HEK293 (cell line): ENCODE results near the gene IPCEF1.

Experiments used
- CTCF ChIA-PET: fragments of 350-600 bp; formaldehyde crosslinking; extraction: SDS; loops from one replicate; lab custom pipeline; 2021; ENCODE audit warnings: antibody characterized with exemption; lab: Yijun Ruan, JAX
- POLR2A ChIA-PET: fragments of 300-600 bp; formaldehyde crosslinking; extraction: SDS; loops from one replicate; lab custom pipeline; 2020; ENCODE audit warnings: antibody characterized with exemption, inconsistent platforms; lab: Yijun Ruan, JAX
- H3K27ac ChIP-seq: fragments of 200-500 bp; sonication (Bioruptor generic); 2 replicates; pipeline ENCODE4 v1.5.1; 2014; ENCODE audit warnings: low read depth, low read length, control low read depth, inconsistent platforms; ENCODE audit errors: extremely low read depth
- H3K36me3 ChIP-seq, 2 experiments: fragments of 200-500 bp in 1 of 2; sonication (Bioruptor generic) in 1 of 2; 1 replicate in 1 of 2; 2 replicates in 1 of 2; pipeline ENCODE4 v1.5.1; 2014 to 2017; ENCODE audit warnings: inconsistent platforms in 2 of 2, low read length in 2 of 2; ENCODE audit not compliant: control insufficient read depth in 2 of 2, insufficient read depth in 1 of 2
- H3K4me1 ChIP-seq: fragments of 200-500 bp; sonication (Bioruptor generic); 2 replicates; pipeline ENCODE4 v1.5.1; 2014; ENCODE audit warnings: mild to moderate bottlenecking, low read length, inconsistent platforms; ENCODE audit not compliant: control insufficient read depth, insufficient read depth
- H3K4me3 ChIP-seq: 2 replicates; pipeline ENCODE4 v1.5.1; 2011; ENCODE audit warnings: low read depth, mild to moderate bottlenecking, control low read depth, low read length, moderate library complexity
- H3K9me3 ChIP-seq: fragments of 200-500 bp; sonication (Bioruptor generic); 2 replicates; pipeline ENCODE4 v1.5.1; 2014; ENCODE audit warnings: low read depth, low read length, inconsistent platforms; ENCODE audit not compliant: control insufficient read depth, insufficient read depth
- FEZF1 ChIP-seq: fragments of 450-650 bp; formaldehyde crosslinking; IDR thresholded peaks from 2 replicates; pipeline ENCODE4 v1.5.1; 2016; ENCODE audit warnings: missing biosample characterization, missing genetic modification characterization
- MEIS1 ChIP-seq: sonication (generic); formaldehyde crosslinking; IDR thresholded peaks from 2 replicates; pipeline ENCODE4 v1.8.1; 2022; ENCODE audit warnings: missing genetic modification reagents, mild to moderate bottlenecking, borderline replicate concordance
- PRDM1 ChIP-seq: fragments of 450-650 bp; formaldehyde crosslinking; IDR thresholded peaks from 2 replicates; pipeline ENCODE4; 2016; ENCODE audit warnings: missing biosample characterization, missing genetic modification characterization
- ZFP37 ChIP-seq: fragments of 450-650 bp; formaldehyde crosslinking; IDR thresholded peaks from 2 replicates; pipeline ENCODE4 v1.5.1; 2016; ENCODE audit warnings: missing biosample characterization, missing genetic modification characterization
- ZNF132 ChIP-seq: fragments of 450-650 bp; formaldehyde crosslinking; IDR thresholded peaks from 2 replicates; pipeline ENCODE4 v1.5.1; 2017; ENCODE audit warnings: missing biosample characterization, missing genetic modification characterization, borderline replicate concordance
- ZNF202 ChIP-seq: fragments of 450-650 bp; formaldehyde crosslinking; IDR thresholded peaks from 2 replicates; pipeline ENCODE4 v1.5.1; 2016; ENCODE audit warnings: missing biosample characterization, missing genetic modification characterization, borderline replicate concordance
- ZNF23 ChIP-seq: fragments of 450-650 bp; formaldehyde crosslinking; IDR thresholded peaks from 2 replicates; pipeline ENCODE4 v1.5.1; 2016; ENCODE audit warnings: missing biosample characterization, missing genetic modification characterization, borderline replicate concordance
- ZNF335 ChIP-seq: fragments of 450-650 bp; formaldehyde crosslinking; conservative IDR thresholded peaks from 2 replicates; pipeline ENCODE4 v1.5.1; 2016; ENCODE audit warnings: missing biosample characterization, missing genetic modification characterization
- ZNF530 ChIP-seq: fragments of 450-650 bp; formaldehyde crosslinking; IDR thresholded peaks from 2 replicates; pipeline ENCODE4 v1.5.1; 2016; ENCODE audit warnings: low read depth, missing biosample characterization, missing genetic modification characterization
- ZNF549 ChIP-seq: fragments of 450-650 bp; IDR thresholded peaks from 2 replicates; pipeline ENCODE4 v1.5.1; 2018; ENCODE audit warnings: missing biosample characterization, missing genetic modification characterization, mild to moderate bottlenecking, inconsistent platforms, moderate library complexity
- ZNF561 ChIP-seq: fragments of 450-650 bp; IDR thresholded peaks from 2 replicates; pipeline ENCODE4 v1.5.1; 2018; ENCODE audit warnings: missing biosample characterization, missing genetic modification characterization, borderline replicate concordance
- ZNF623 ChIP-seq: fragments of 450-650 bp; formaldehyde crosslinking; IDR thresholded peaks from 2 replicates; pipeline ENCODE4 v1.5.1; 2016; ENCODE audit warnings: missing biosample characterization, missing genetic modification characterization
- TF ChIP-seq, protein P1 (sequence below): fragments of 450-650 bp; formaldehyde crosslinking; IDR thresholded peaks from 2 replicates; pipeline ENCODE4 v1.5.1; 2017; ENCODE audit warnings: missing biosample characterization, missing genetic modification characterization
- TF ChIP-seq, protein P2 (sequence below): fragments of 450-650 bp; formaldehyde crosslinking; IDR thresholded peaks from 2 replicates; pipeline ENCODE4 v1.5.1; 2016; ENCODE audit warnings: missing biosample characterization, missing genetic modification characterization, low read depth
- TF ChIP-seq, protein P3 (sequence below): fragments of 450-650 bp; formaldehyde crosslinking; IDR thresholded peaks from 2 replicates; pipeline ENCODE4 v1.5.1; 2016; ENCODE audit warnings: missing biosample characterization, missing genetic modification characterization
- TF ChIP-seq, protein P4 (sequence below): fragments of 450-650 bp; formaldehyde crosslinking; IDR thresholded peaks from 2 replicates; pipeline ENCODE4 v1.5.1; 2016; ENCODE audit warnings: missing biosample characterization, missing genetic modification characterization, borderline replicate concordance
- TF ChIP-seq, protein P5 (sequence below): fragments of 450-650 bp; formaldehyde crosslinking; IDR thresholded peaks from 2 replicates; pipeline ENCODE4 v1.5.1; 2017; ENCODE audit warnings: missing biosample characterization, missing genetic modification characterization
- TF ChIP-seq, protein P6 (sequence below): fragments of 450-650 bp; formaldehyde crosslinking; IDR thresholded peaks from 2 replicates; pipeline ENCODE4 v1.5.1; 2017; ENCODE audit warnings: missing biosample characterization, missing genetic modification characterization
- TF ChIP-seq, protein P7 (sequence below): fragments of 450-650 bp; formaldehyde crosslinking; IDR thresholded peaks from 2 replicates; pipeline ENCODE4 v1.5.1; 2016; ENCODE audit warnings: missing biosample characterization, missing genetic modification characterization
- TF ChIP-seq, protein P8 (sequence below): fragments of 450-650 bp; formaldehyde crosslinking; IDR thresholded peaks from 2 replicates; pipeline ENCODE4 v1.5.1; 2017; ENCODE audit warnings: missing biosample characterization, missing genetic modification characterization

The IPCEF1 gene

DNA sequence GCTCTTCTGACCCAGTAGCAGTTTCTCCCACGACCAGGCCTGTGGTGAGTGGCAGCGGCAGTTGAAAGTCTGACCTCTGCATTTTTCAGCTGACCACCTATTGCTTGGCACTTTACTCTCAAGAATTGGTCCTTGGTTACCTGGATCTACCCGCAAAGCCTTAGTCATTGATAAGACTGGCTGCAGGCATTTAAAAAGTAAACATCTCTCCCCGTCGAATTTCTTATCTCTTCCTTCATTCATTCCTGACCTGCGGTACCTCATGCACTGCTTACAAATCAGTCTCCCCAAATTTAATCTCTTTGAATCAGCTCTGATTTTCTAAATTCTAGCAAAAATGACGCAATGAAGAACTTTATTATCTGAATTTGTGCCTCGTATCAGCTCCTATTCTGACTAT is 26.1 kb upstream of the IPCEF1 start:
- no peak for TF ChIP-seq FEZF1 (tag by site-specific recombination)
- no peak for TF ChIP-seq ZNF335
- TF ChIP-seq, protein P1, sequence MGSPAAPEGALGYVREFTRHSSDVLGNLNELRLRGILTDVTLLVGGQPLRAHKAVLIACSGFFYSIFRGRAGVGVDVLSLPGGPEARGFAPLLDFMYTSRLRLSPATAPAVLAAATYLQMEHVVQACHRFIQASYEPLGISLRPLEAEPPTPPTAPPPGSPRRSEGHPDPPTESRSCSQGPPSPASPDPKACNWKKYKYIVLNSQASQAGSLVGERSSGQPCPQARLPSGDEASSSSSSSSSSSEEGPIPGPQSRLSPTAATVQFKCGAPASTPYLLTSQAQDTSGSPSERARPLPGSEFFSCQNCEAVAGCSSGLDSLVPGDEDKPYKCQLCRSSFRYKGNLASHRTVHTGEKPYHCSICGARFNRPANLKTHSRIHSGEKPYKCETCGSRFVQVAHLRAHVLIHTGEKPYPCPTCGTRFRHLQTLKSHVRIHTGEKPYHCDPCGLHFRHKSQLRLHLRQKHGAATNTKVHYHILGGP (tag by site-specific recombination): no peak

DNA sequence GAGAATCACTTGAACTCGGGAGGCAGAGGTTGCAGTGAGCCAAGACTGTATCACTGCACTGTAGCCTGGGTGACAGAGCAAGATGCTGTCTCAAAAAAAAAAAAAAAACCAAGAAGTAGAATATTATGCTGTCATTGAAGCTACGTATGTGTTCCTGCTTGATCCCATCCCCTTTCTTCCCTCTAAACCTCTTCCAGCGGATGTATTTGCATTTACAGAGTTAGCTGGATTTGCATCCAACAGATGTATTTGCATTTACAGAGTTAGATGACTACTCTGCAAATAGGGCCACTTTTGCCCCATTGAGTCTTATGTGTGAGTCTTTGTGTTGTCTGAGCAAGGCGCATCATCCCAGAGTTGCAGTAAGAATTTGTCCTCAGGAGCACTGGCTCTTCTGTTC is 24.9 kb upstream of the IPCEF1 start:
- TF ChIP-seq, protein P2, sequence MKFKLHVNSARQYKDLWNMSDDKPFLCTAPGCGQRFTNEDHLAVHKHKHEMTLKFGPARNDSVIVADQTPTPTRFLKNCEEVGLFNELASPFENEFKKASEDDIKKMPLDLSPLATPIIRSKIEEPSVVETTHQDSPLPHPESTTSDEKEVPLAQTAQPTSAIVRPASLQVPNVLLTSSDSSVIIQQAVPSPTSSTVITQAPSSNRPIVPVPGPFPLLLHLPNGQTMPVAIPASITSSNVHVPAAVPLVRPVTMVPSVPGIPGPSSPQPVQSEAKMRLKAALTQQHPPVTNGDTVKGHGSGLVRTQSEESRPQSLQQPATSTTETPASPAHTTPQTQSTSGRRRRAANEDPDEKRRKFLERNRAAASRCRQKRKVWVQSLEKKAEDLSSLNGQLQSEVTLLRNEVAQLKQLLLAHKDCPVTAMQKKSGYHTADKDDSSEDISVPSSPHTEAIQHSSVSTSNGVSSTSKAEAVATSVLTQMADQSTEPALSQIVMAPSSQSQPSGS: no peak
- TF ChIP-seq, protein P3, sequence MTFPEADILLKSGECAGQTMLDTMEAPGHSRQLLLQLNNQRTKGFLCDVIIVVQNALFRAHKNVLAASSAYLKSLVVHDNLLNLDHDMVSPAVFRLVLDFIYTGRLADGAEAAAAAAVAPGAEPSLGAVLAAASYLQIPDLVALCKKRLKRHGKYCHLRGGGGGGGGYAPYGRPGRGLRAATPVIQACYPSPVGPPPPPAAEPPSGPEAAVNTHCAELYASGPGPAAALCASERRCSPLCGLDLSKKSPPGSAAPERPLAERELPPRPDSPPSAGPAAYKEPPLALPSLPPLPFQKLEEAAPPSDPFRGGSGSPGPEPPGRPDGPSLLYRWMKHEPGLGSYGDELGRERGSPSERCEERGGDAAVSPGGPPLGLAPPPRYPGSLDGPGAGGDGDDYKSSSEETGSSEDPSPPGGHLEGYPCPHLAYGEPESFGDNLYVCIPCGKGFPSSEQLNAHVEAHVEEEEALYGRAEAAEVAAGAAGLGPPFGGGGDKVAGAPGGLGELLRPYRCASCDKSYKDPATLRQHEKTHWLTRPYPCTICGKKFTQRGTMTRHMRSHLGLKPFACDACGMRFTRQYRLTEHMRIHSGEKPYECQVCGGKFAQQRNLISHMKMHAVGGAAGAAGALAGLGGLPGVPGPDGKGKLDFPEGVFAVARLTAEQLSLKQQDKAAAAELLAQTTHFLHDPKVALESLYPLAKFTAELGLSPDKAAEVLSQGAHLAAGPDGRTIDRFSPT (tag by site-specific recombination): no peak
- TF ChIP-seq ZNF623 (tag by site-specific recombination) (no peak), ZNF549 (tag by site-specific recombination) (no peak), ZNF530 (no peak), ZNF23 (no peak), ZNF561 (tag by site-specific recombination) (no peak), ZNF132 (tag by site-specific recombination) (no peak), ZFP37 (tag by site-specific recombination) (no peak), ZNF202 (tag by site-specific recombination) (no peak), MEIS1 (CRISPR knock-in tag) (no peak), PRDM1 (no peak)
- TF ChIP-seq, protein P4, sequence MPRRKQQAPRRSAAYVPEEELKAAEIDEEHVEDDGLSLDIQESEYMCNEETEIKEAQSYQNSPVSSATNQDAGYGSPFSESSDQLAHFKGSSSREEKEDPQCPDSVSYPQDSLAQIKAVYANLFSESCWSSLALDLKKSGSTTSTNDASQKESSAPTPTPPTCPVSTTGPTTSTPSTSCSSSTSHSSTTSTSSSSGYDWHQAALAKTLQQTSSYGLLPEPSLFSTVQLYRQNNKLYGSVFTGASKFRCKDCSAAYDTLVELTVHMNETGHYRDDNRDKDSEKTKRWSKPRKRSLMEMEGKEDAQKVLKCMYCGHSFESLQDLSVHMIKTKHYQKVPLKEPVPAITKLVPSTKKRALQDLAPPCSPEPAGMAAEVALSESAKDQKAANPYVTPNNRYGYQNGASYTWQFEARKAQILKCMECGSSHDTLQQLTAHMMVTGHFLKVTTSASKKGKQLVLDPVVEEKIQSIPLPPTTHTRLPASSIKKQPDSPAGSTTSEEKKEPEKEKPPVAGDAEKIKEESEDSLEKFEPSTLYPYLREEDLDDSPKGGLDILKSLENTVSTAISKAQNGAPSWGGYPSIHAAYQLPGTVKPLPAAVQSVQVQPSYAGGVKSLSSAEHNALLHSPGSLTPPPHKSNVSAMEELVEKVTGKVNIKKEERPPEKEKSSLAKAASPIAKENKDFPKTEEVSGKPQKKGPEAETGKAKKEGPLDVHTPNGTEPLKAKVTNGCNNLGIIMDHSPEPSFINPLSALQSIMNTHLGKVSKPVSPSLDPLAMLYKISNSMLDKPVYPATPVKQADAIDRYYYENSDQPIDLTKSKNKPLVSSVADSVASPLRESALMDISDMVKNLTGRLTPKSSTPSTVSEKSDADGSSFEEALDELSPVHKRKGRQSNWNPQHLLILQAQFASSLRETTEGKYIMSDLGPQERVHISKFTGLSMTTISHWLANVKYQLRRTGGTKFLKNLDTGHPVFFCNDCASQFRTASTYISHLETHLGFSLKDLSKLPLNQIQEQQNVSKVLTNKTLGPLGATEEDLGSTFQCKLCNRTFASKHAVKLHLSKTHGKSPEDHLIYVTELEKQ (tag by site-specific recombination): no peak
- TF ChIP-seq, protein P5, sequence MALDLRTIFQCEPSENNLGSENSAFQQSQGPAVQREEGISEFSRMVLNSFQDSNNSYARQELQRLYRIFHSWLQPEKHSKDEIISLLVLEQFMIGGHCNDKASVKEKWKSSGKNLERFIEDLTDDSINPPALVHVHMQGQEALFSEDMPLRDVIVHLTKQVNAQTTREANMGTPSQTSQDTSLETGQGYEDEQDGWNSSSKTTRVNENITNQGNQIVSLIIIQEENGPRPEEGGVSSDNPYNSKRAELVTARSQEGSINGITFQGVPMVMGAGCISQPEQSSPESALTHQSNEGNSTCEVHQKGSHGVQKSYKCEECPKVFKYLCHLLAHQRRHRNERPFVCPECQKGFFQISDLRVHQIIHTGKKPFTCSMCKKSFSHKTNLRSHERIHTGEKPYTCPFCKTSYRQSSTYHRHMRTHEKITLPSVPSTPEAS (tag by site-specific recombination): no peak
- TF ChIP-seq, protein P6, sequence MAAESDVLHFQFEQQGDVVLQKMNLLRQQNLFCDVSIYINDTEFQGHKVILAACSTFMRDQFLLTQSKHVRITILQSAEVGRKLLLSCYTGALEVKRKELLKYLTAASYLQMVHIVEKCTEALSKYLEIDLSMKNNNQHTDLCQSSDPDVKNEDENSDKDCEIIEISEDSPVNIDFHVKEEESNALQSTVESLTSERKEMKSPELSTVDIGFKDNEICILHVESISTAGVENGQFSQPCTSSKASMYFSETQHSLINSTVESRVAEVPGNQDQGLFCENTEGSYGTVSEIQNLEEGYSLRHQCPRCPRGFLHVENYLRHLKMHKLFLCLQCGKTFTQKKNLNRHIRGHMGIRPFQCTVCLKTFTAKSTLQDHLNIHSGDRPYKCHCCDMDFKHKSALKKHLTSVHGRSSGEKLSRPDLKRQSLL (tag by site-specific recombination): no peak
- TF ChIP-seq, protein P7, sequence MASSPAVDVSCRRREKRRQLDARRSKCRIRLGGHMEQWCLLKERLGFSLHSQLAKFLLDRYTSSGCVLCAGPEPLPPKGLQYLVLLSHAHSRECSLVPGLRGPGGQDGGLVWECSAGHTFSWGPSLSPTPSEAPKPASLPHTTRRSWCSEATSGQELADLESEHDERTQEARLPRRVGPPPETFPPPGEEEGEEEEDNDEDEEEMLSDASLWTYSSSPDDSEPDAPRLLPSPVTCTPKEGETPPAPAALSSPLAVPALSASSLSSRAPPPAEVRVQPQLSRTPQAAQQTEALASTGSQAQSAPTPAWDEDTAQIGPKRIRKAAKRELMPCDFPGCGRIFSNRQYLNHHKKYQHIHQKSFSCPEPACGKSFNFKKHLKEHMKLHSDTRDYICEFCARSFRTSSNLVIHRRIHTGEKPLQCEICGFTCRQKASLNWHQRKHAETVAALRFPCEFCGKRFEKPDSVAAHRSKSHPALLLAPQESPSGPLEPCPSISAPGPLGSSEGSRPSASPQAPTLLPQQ (tag by site-specific recombination): no peak
- TF ChIP-seq, protein P8, sequence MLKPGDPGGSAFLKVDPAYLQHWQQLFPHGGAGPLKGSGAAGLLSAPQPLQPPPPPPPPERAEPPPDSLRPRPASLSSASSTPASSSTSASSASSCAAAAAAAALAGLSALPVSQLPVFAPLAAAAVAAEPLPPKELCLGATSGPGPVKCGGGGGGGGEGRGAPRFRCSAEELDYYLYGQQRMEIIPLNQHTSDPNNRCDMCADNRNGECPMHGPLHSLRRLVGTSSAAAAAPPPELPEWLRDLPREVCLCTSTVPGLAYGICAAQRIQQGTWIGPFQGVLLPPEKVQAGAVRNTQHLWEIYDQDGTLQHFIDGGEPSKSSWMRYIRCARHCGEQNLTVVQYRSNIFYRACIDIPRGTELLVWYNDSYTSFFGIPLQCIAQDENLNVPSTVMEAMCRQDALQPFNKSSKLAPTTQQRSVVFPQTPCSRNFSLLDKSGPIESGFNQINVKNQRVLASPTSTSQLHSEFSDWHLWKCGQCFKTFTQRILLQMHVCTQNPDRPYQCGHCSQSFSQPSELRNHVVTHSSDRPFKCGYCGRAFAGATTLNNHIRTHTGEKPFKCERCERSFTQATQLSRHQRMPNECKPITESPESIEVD (tag by site-specific recombination): no peak
- CTCF ChIA-PET: interaction anchor here (0.6 kb wide), 1 partner anchor 185 kb away, joined by 5 read pairs; no protein-coding TSS in a partner anchor
- POLR2A ChIA-PET: no interaction called here
- Histone ChIP-seq H3K4me3 (no peak overlapping the region), H3K9me3 (no peaks in the 10 kb centered on the region), H3K27ac (no peak overlapping the region), H3K4me1 (no peaks in the 10 kb centered on the region), H3K36me3 (no peaks in the 10 kb centered on the region)

More for the DNA sequence above, 26.1 kb upstream of the IPCEF1 start:
- Histone ChIP-seq H3K9me3 (no peaks in the 10 kb centered on the region), H3K36me3 (no peaks in the 10 kb centered on the region), H3K4me3 (no peak overlapping the region), H3K4me1 (peaks cover 5% of the 10 kb centered on the region; the same call in 1 of the 2 replicates), H3K27ac (no peak overlapping the region)
- CTCF ChIA-PET: interaction anchor here (1.6 kb wide), 1 partner anchor 105 kb away, joined by 3 read pairs; no protein-coding TSS in a partner anchor
- POLR2A ChIA-PET: no interaction called here
